GM15510 (cell line): ENCODE results near the gene TCF7L1.

Source experiments
- POLR2A ChIP-seq: IDR thresholded peaks from 3 replicates; pipeline ENCODE4 v1.6.1; 2011; ENCODE audit warnings: borderline replicate concordance; ENCODE audit not compliant: insufficient read length; ENCODE audit errors: extremely low read depth

The TCF7L1 gene

DNA sequence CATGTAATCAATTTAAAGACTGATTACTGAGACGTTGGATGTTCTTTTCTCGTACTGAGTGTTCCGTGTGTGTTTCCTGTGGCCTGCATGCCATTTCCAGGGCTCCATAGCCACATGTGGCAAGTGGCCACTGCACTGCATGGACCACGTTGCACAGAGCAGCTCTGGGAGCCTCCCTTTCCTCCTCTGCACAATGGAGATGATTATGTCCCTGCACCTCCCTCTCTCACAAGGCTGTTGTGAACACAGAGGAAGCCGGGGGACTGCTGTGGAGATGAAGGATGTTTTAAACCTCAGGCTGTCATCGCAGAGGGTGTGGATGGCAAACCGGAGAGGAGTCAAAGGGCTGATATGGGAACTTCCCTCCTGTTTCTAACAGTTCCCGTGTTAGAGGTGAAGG, 106.9 kb downstream of the TCF7L1 start:
- no peak for TF ChIP-seq POLR2A

DNA sequence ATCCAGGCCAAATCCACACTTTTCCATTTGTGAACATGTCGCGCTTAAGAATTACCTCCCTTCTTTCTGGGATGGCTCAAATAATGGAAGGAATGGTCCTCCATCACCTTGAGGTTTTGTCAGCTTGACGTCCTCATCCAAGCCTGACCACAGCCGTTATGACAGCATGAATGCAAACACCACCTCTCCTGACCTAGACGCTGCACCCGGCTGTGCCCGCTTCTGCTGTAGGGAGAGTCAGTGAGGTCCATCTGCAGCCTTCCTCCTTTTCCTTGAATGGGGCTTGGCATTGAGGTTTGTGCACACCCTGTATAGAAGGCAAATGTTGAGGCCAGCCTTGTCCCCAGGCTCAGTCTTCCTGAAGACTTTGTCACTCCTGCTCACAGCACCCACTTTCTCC, 109.1 kb downstream of the TCF7L1 start:
- TF ChIP-seq POLR2A = no peak

DNA sequence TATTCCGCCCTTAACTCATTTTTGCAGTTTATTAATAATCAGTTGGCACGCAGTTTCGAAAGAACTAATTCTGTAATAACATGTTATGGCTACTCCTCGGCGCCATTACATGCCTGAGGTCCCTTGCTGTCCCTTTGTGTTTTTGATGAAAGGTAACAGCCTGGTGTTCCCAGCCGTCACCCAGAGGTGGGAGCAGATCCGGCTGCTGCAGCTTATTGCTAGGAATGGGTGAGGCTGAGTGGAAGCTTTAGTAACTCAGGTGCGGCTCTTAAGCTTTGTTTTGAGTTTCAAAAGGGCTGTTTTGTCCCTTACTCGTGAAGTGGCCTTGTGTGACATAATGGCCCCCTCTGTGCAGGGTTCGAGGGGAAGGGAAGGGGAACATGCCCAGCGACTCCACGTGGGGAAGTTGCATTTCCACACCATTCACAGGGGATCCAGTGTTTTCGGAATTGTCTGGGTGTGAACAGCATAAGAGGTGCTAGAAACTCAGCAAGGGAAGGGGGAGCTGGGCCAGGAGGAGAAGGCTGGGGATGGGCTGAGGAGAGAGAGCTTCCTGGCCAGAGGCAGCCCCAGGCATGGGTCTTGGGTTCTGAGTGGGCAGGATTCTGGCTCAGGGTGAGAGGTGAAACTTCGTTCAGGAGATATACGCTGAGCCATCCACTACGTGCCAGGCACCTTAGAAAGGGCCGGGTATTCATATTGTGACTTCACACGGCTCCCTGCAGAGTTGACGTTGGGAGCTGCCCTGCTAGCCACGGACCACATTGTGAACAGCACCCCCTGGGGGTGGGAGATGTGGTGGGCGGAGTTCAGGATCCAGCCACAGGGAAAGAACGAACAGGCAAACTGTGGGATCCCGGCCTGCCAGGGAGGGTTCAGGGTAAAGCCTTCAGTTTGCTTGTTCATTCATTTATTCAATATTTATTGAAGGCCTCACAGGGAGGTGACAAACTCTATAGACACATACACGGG, 110.2 kb downstream of the TCF7L1 start:
- no peak for TF ChIP-seq POLR2A

DNA sequence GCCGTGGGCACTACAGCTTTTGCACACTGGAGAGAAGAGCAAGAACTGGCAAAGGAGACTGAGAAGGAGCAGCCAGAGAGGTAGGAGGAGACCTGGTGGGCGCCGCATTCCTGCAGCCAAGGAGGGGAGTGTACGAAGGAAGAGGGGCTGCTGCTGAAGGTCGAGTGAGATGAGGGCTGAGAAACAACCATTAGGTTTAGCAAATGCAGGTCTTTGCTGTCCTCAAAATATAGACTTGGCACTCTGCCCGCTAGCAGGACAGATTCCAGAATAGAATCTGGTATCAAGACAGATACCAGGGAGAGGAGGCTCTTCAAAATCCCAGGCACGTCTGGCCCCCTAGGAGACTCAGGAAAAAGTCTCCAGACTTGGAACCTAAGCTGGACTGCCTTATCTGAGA, 111.6 kb downstream of the TCF7L1 start:
- TF ChIP-seq POLR2A = no peak

DNA sequence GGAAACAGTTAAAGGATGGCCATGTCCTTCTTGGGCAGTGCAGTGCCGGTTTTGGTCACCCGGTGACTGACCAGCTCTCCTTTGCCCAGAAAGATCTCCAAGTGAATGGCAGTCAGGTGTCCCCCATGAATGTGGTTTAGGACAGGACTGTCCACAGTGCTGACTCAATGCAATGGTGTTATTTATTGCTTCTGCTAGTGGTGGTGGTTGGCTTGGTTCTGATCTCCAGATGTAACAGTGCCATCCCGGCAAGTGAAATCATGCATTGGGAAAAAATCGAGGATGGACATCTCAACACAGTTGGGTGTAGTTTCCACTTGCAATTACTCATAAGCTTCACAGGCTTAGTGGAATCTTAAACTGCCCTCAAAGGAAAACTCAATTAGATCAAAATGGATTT, 112.7 kb downstream of the TCF7L1 start:
- no peak for TF ChIP-seq POLR2A

DNA sequence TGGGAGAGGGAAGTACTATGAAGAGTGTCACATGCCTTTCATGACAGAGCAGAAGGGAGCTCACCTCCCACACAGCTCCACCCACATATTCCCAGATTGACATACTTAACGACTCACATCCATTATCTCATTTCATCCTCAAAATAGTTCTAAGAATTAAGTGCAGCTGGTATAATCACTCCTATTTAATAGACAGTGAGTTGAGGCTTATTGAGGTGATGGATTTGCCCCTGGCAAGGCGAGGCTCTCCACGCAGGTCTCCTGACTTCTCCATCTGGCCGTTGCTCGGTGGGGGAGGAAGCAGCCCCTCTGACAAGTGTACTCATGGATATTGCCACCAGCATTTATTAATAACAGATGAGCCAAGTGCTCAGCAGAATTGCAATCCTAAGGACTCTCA, 113.2 kb downstream of the TCF7L1 start:
- TF ChIP-seq POLR2A = no peak

DNA sequence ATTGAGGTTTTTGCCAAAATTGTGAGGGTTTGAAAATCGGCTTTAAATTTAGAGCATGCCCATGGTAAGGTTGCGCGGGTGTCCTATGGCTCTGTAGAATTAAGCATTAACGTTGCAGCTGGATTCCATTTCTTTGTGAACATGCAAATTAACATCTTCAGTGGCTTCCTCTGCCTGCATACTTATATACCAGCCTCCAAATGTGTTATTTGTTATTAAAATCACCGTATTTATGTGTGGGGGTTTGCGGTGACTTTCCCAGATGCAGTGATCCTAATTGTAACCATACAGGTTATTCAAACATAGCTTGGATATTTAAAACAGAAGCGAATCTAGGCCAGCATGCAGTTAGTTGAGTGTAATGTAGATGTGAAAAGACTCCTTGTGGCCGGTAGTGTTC, 114.4 kb downstream of the TCF7L1 start:
- no peak for TF ChIP-seq POLR2A

DNA sequence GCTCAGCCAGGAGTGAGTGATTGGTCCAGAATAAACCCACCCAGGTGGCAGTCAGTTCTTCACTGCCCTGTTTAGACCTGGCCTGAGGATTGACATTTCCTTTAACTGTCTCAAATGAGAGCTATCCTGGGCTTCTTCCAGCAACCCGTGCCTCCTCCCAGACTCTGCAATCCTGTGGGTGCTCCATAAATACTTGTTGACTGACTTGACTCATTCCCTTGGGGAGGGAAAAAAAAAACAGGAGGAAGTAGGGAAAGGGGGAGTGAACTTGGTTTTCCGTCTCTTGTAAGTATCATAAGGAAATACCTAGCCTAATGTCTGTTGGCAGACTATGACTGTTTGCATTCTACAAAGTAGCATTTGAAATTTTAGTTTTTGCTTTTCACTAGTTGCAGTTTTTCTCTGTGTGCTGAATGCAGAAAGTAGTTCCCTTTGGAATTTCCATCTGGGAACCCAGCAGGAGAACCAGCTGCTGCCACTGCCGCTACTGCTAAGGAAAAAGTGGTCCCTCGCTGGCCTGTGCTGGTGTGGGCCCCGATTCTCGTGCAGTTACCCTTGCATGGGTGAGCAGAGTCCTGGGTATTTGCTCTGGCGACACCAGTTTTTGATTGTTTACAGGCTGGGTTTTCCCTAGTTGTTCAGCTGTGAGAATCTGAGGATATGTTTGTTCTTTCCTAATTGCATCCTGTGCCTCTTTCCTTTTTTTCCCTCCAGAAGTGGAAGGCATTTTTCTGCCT, 115.7 kb downstream of the TCF7L1 start:
- TF ChIP-seq POLR2A = no peak

DNA sequence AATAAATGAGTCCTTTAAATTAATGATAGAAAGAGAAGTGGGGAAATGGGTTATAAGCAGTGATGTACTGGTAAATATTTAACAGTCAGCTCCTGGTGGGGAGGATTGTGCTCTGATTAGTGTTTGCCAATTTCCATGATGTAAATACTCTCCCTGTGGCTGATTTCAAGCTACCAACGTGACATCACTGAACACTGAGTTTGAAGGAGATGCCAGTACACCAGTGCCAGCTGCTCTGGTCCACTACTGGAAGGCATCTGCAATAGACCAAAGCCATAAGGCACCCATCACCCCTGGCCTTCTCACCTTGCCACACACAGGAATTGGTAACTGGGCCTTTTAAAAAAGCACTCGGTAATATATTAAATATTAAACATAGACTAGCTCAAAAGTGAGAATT, 116.9 kb downstream of the TCF7L1 start:
- no peak for TF ChIP-seq POLR2A

DNA sequence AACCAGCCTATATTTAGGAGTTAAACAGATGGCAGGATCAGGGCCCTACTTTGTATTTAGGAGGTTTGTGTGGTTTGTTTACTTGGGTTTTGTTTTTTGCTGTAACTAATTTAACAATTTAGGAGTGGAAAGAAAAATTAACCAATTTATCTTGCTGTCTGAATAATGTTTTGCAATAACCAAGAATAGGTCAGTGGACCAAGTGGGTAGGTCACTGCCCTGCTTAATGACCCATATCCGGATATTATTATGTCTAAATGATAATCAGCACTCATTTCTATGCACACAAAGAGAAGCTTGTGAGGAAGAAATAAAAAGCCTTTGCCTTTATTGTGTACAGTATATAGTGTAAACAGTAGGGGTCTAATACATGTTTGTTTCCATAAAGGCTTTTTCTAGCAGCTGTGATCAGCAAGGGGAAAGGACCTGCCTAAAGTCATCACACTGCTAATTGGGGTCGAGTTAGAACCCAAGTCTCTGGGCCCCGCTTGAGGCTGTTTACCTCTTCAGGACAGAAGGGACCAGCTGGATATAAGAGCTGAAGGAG, 118.0 kb downstream of the TCF7L1 start:
- TF ChIP-seq POLR2A = no peak

DNA sequence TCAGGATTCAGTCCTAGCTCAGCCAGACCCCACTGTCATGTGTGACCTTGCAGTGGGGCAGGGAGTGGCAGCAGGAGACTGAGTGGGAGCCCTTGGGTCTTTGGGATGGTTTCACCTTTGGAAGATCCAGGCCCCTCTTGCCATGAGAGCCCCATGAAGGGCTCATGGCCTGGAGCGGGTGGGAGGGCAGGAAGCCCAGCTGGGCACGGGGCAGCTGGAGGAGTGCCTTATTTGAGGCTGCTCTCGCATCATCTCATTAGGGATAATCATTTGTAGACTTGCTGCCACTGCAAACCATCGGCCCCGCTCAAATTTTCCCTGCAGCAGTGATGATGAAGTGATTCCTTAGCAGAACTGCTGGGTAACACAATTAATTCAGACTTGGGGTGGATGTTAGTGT, 120.7 kb downstream of the TCF7L1 start:
- TF ChIP-seq POLR2A = no peak

DNA sequence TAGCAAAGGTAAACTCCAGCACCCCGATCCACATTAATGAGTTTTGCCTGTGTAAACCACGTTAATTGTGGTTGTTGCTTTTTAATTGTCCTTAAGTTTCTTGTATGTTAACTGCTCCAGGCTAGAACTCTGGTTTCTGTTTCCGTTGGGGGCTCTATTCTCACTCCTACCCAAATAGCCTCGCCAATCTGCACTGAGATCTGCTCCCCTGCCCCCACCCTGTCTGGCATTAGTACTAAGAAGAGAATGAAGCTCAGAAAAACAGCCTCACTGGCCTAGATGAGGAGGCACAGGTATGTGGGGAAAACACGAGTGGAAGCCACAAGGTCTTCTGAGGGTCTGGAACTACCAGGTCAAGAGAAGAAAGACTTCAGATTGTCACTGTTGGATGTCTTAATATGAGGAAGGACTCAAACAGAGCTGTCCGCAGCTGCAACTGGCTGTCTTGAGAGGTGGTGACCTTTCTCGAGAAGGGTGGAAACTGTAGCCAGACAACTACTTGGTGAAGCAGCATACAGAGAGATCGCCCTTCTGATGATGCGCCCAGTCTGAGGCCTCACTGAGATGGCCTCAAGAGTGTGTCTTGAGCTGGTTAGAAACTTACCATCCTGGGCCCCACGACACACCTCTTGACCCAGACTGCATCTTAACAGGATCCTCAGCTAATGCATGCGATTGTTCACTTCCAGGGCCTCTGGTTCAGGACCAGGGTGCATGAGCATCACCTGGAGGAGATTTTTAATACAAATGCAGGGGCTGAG, 121.5 kb downstream of the TCF7L1 start:
- TF ChIP-seq POLR2A = no peak

DNA sequence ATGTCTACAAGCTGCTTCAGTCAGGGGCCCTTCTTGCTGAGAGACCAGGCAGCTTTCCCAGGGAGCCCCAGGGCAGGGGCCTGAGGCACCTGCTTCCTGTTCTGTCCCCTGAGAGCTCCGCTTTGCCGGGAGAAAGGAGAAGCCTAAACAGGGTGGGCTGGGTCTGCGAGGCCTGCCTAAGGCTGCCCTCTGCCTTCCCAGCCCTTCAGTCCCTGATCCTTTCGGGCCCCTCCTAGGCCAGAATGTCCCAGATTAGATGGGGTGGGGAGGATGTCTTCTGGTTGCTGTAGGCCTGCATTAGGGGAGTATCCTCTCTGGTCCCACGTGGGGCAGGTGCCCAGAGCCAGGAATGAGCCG, 122.2 kb downstream of the TCF7L1 start:
- TF ChIP-seq POLR2A = no peak

DNA sequence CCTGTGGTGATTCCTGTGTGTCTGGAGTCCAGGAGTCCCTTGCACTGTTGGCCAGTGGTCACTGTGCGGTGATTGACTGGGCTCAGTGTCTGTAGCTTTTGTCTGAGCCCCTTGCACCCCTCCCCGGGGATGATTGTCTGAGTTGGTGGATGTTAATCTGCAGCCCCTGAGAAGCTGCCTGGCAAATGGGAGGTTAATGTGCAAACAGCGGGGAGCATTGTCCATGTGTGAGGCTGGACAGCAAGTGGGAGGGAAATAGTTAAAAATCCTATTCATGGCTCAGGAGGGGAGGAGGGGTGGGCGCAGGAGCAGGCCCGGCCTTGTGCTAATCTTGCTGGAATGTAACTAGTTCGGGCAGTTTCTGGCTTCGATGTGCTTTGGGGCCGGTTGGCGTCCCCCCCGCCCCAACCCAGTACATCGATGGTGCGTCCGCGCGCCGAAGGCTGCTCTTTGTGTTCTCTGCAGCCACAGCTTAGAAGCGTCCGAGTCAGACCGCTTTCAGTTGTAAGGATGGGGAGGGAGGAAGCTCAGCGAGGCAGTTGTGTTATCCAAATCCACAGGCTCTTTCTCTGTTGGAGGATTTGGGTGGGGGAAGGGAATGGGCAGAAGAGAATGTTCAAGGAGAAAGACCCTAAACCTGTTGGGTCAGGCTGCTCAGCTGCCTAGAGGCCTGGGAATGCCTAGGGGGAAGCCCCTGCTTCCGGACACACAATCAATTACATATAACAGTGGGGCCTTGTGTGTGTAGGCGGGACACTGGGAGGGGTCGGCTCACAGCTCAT, 122.8 kb downstream of the TCF7L1 start:
- no peak for TF ChIP-seq POLR2A
